Measurements from ENCODE around the gene RAB11FIP5.
A peak's percentile ranks its signal among the peaks of the same experiment; 100 is the strongest.

The RAB11FIP5 gene

DNA sequence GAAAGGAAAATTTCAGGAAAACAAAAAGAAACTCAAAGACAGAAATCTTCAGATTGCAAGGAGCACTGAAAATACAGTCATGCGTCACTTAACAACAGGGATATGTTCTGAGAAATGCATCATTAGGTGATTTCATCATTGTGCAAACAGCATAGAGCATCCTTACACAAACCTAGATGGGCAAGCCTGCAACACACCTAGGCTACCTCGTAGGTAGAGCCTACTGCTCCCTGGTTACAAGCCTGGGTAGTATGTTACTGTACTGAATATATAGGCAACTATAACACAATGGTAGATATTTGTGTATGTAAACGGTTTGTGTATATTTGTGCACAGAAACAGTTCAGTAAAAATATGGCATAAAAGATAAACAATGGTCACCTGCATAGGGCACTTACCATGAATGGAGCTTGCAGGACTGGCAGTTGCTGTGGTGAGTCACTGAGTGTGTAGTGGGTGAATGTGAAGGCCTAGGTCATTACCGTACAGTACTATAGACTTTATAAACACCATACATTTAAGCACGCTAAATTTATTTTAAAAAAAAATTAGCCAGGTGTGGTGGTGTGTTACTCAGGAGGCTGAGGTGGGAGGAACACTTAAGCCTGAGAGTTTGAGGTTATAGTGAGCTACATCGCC, 74.7 kb downstream of the RAB11FIP5 start:
- Histone ChIP-seq H3K36me3 (ENCODE audit: insufficient read depth, low read length) (no peaks in the 10 kb centered on the region), H3K9ac (ENCODE audit: low read length) (no peak overlapping the region), H2AFZ (ENCODE audit: low read length) (no peak overlapping the region), H3F3A (ENCODE audit: insufficient read depth, low read length) (no peaks in the 10 kb centered on the region), H3K4me2 (ENCODE audit: low read length) (no peak overlapping the region), H4K20me1 (ENCODE audit: insufficient read depth, low read length) (no peaks in the 10 kb centered on the region), H3K4me1 (ENCODE audit: insufficient read depth, low read length, severe bottlenecking) (no peaks in the 10 kb centered on the region), H3K9me2 (ENCODE audit: low read depth, low read length) (no peaks in the 10 kb centered on the region), H3K79me2 (ENCODE audit: insufficient read depth, low read length) (no peaks in the 10 kb centered on the region), H3K4me3 (ENCODE audit: low read depth, low read length, poor library complexity, severe bottlenecking) (no peak overlapping the region), H3K9me3 (ENCODE audit: low read length) (no peaks in the 10 kb centered on the region), H3K27ac (ENCODE audit: low read depth, low read length, poor library complexity, severe bottlenecking) (no peak overlapping the region), H3K27me3 (ENCODE audit: insufficient read depth, low read length) (no peaks in the 10 kb centered on the region)
- no peak for TF ChIP-seq EZH2 (IDR thresholded peaks at IDR 0.05; ENCODE audit: borderline replicate concordance, low read length)
- TF ChIP-seq, protein P1, sequence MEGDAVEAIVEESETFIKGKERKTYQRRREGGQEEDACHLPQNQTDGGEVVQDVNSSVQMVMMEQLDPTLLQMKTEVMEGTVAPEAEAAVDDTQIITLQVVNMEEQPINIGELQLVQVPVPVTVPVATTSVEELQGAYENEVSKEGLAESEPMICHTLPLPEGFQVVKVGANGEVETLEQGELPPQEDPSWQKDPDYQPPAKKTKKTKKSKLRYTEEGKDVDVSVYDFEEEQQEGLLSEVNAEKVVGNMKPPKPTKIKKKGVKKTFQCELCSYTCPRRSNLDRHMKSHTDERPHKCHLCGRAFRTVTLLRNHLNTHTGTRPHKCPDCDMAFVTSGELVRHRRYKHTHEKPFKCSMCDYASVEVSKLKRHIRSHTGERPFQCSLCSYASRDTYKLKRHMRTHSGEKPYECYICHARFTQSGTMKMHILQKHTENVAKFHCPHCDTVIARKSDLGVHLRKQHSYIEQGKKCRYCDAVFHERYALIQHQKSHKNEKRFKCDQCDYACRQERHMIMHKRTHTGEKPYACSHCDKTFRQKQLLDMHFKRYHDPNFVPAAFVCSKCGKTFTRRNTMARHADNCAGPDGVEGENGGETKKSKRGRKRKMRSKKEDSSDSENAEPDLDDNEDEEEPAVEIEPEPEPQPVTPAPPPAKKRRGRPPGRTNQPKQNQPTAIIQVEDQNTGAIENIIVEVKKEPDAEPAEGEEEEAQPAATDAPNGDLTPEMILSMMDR (IDR thresholded peaks at IDR 0.05; ENCODE audit: low read length) = no peak

DNA sequence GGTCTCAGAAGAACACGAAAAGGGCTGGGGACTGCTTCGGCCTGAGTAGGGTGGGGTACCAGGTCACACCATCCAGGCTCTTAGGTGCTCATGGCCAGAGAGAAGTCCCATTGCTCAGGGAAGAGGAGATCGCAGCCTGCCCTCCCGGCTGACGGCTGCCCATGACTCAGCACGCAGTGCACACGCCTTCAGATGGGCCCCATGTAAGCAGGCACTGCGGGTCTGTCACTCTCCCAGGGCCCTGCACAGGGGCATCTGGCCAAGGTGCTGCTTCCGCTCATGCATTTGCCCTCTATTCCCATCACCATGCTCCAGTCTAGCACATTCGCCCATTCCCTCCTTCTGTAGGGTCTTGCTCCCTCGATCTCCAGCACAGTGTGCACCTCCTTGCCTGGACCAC, 76.0 kb downstream of the RAB11FIP5 start:
- no peak for TF ChIP-seq EZH2 (IDR thresholded peaks at IDR 0.05; ENCODE audit: borderline replicate concordance, low read length)
- TF ChIP-seq, protein P1 (IDR thresholded peaks at IDR 0.05; ENCODE audit: low read length) = no peak
- Histone ChIP-seq H3K4me2 (ENCODE audit: low read length) (no peak overlapping the region), H3K9me2 (ENCODE audit: low read depth, low read length) (no peaks in the 10 kb centered on the region)

DNA sequence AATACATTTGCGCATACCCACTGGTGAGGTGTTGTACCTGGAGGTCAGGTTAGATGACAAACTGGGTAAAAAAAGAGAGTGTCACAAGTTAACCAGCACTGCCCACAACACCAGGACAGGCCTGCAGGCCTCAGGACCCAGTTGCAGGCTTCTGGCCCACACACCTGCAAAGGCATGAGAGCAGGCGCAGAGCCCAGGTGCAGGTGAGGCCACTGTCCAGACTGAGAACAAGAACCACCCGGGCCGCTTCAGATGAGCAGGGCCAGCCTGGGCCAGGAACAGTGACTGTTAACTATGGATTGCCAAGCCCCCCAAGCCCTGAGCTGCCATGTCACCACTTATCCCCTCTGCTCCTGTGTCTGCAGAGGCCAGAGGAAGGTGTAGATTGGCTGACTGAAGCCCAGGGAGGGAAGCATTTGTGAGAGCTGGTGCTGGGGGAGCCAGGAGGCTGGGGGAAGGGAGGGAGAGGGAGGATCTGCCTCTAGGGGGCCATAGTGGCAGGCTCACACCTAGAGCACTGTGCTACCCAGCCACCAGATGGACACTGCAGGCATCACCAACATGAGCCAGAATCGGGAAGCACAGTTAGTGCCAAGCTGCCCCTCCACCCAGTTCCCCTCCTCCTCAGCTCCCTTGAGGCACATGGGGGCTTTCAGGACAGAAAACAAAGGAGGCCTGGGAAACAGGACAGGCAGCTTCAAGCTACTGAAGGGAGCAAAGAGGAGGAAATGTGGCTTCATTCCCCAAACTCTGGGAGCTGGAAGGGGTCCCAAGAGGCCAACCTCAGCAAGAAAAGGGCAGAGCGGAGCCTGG, 76.6 kb downstream of the RAB11FIP5 start:
- Histone ChIP-seq H3K4me1 (ENCODE audit: insufficient read depth, low read length, severe bottlenecking) (no peaks in the 10 kb centered on the region), H4K20me1 (ENCODE audit: insufficient read depth, low read length) (no peaks in the 10 kb centered on the region), H2AFZ (ENCODE audit: low read length) (no peak overlapping the region), H3K27ac (ENCODE audit: low read depth, low read length, poor library complexity, severe bottlenecking) (no peak overlapping the region), H3K4me2 (ENCODE audit: low read length) (no peak overlapping the region), H3F3A (ENCODE audit: insufficient read depth, low read length) (no peaks in the 10 kb centered on the region), H3K27me3 (ENCODE audit: insufficient read depth, low read length) (no peaks in the 10 kb centered on the region), H3K36me3 (ENCODE audit: insufficient read depth, low read length) (no peaks in the 10 kb centered on the region; the same call in 1 of the 2 replicates), H3K4me3 (ENCODE audit: low read depth, low read length, poor library complexity, severe bottlenecking) (no peak overlapping the region), H3K79me2 (ENCODE audit: insufficient read depth, low read length) (no peaks in the 10 kb centered on the region), H3K9ac (ENCODE audit: low read length) (no peak overlapping the region), H3K9me2 (ENCODE audit: low read depth, low read length) (no peaks in the 10 kb centered on the region), H3K9me3 (ENCODE audit: low read length) (no peaks in the 10 kb centered on the region)
- TF ChIP-seq EZH2 (IDR thresholded peaks at IDR 0.05; ENCODE audit: borderline replicate concordance, low read length) = no peak
- TF ChIP-seq, protein P1 (IDR thresholded peaks at IDR 0.05; ENCODE audit: low read length) = peak; percentile 33; the same call in 1 of the 2 replicates

More for the DNA sequence above, 76.0 kb downstream of the RAB11FIP5 start:
- Histone ChIP-seq H3K27me3 (ENCODE audit: insufficient read depth, low read length) (no peaks in the 10 kb centered on the region), H3K27ac (ENCODE audit: low read depth, low read length, poor library complexity, severe bottlenecking) (no peak overlapping the region), H3K9ac (ENCODE audit: low read length) (no peak overlapping the region), H3K4me3 (ENCODE audit: low read depth, low read length, poor library complexity, severe bottlenecking) (no peak overlapping the region), H2AFZ (ENCODE audit: low read length) (no peak overlapping the region), H4K20me1 (ENCODE audit: insufficient read depth, low read length) (no peaks in the 10 kb centered on the region), H3K9me3 (ENCODE audit: low read length) (no peaks in the 10 kb centered on the region), H3K79me2 (ENCODE audit: insufficient read depth, low read length) (no peaks in the 10 kb centered on the region), H3F3A (ENCODE audit: insufficient read depth, low read length) (no peaks in the 10 kb centered on the region), H3K36me3 (ENCODE audit: insufficient read depth, low read length) (no peaks in the 10 kb centered on the region; the same call in 1 of the 2 replicates), H3K4me1 (ENCODE audit: insufficient read depth, low read length, severe bottlenecking) (no peaks in the 10 kb centered on the region)
